MCF 10A (cell line): ENCODE measurements around the gene MIB2. TPM values are rescaled to one million over a fixed set of nuclear protein-coding genes. Genes with fewer than 3 reads are reported as not detected.
A peak's percentile ranks its signal among the peaks of the same experiment; 100 is the strongest.

Experiments used
- BruUV-seq: library from RNA; stranded (reverse); fragments of 400-500 nt; replicated peaks from 2 replicates; lab custom pipeline; 2021; lab: Mats Ljungman, UMichigan
- CTCF ChIA-PET: fragments of 300-600 bp; sonication (Branson Sonifier 250); formaldehyde crosslinking; extraction: SDS; loops from one replicate; lab custom pipeline; 2021; ENCODE audit warnings: antibody characterized with exemption, inconsistent platforms; lab: Yijun Ruan, JAX
- POLR2A ChIA-PET: fragments of 300-600, 350-650 bp; sonication (Branson Sonifier 250); formaldehyde crosslinking; extraction: SDS; loops from one replicate; lab custom pipeline; 2020; ENCODE audit warnings: antibody characterized with exemption, inconsistent platforms; lab: Yijun Ruan, JAX
- DNase-seq: peaks from one replicate; pipeline ENCODE4 v3.0.0-alpha.2; 2018; ENCODE audit not compliant: unreplicated experiment
- H3K27ac Mint-ChIP-seq: one replicate; pipeline ENCODE4 v1.8.0; 2022; ENCODE audit warnings: mild to moderate bottlenecking, low read depth, mixed read lengths; ENCODE audit not compliant: unreplicated experiment
- H3K27me3 Mint-ChIP-seq: one replicate; pipeline ENCODE4 v1.8.0; 2022; ENCODE audit warnings: mixed read lengths; ENCODE audit not compliant: insufficient read depth, unreplicated experiment
- H3K36me3 Mint-ChIP-seq: one replicate; pipeline ENCODE4 v1.8.0; 2022; ENCODE audit warnings: mild to moderate bottlenecking, moderate library complexity, mixed read lengths; ENCODE audit not compliant: insufficient read depth, unreplicated experiment
- H3K4me1 Mint-ChIP-seq: one replicate; pipeline ENCODE4 v1.8.0; 2022; ENCODE audit warnings: mixed read lengths; ENCODE audit not compliant: insufficient read depth, unreplicated experiment
- H3K4me3 Mint-ChIP-seq: one replicate; pipeline ENCODE4 v1.8.0; 2022; ENCODE audit warnings: mild to moderate bottlenecking, moderate library complexity, mixed read lengths; ENCODE audit not compliant: unreplicated experiment
- H3K9me3 Mint-ChIP-seq: one replicate; pipeline ENCODE4 v1.8.0; 2022; ENCODE audit warnings: mixed read lengths; ENCODE audit not compliant: unreplicated experiment
- intact Hi-C: fragments of 100-400 bp; cut with micrococcal nuclease; formaldehyde crosslinking; loops from 2 replicates; pipeline ENCODE4 v1.14.1; 2022
- total RNA-seq: library from RNA; stranded (reverse); gene quantifications from 2 replicates; pipeline ENCODE4 v1.2.3, GENCODE V29; 2022
- TF ChIP-seq, protein P1 (sequence below): fragments of 200-600 bp; IDR thresholded peaks from one replicate; pipeline ENCODE4 v1.8.0; 2022; ENCODE audit warnings: antibody characterized with exemption, mild to moderate bottlenecking; ENCODE audit not compliant: unreplicated experiment

The MIB2 gene
- total RNA-seq, 1 experiment from 2014 or later, result 46.4 TPM

DNA sequence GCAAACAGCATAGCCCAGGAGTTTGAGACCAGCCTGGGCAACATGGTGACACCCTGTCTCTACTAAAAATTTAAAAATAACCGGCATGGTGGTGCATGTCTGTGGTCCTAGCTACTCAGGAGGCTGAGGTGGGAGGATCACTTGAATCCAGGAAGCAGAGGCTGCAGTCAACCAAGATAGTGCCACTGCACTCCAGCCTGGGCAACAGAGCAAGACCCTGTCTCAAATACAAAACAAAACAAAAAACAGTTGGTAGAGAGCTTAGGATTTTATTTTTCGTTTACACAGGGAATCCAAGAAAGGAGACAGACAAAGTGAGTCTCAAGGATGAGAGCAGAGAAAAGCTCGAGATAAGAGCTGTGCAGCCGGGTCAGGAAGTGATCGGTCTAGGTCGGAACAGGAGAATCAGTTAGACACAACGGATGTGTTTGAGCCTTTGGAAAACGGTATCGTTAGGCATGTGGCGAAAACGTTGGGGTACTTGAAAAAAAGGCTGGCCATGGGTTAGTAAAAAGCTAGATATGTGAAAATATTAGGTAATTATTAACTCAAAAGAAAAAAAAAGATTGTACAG, 1.7 kb upstream of the MIB2 start:
- ChIA-PET CTCF (interaction anchor here (0.7 to 1.4 kb wide), 2 partner anchors 36 to 65 kb away, joined by 3 to 5 read pairs; no protein-coding TSS in a partner anchor), POLR2A (interaction anchor here (0.9 to 3.1 kb wide), 6 partner anchors 11 to 111 kb away, joined by 3 to 29 read pairs (median 6); partner anchors contain the start of gene CDK11A)
- TF ChIP-seq, protein P1, sequence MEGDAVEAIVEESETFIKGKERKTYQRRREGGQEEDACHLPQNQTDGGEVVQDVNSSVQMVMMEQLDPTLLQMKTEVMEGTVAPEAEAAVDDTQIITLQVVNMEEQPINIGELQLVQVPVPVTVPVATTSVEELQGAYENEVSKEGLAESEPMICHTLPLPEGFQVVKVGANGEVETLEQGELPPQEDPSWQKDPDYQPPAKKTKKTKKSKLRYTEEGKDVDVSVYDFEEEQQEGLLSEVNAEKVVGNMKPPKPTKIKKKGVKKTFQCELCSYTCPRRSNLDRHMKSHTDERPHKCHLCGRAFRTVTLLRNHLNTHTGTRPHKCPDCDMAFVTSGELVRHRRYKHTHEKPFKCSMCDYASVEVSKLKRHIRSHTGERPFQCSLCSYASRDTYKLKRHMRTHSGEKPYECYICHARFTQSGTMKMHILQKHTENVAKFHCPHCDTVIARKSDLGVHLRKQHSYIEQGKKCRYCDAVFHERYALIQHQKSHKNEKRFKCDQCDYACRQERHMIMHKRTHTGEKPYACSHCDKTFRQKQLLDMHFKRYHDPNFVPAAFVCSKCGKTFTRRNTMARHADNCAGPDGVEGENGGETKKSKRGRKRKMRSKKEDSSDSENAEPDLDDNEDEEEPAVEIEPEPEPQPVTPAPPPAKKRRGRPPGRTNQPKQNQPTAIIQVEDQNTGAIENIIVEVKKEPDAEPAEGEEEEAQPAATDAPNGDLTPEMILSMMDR, result no peak

DNA sequence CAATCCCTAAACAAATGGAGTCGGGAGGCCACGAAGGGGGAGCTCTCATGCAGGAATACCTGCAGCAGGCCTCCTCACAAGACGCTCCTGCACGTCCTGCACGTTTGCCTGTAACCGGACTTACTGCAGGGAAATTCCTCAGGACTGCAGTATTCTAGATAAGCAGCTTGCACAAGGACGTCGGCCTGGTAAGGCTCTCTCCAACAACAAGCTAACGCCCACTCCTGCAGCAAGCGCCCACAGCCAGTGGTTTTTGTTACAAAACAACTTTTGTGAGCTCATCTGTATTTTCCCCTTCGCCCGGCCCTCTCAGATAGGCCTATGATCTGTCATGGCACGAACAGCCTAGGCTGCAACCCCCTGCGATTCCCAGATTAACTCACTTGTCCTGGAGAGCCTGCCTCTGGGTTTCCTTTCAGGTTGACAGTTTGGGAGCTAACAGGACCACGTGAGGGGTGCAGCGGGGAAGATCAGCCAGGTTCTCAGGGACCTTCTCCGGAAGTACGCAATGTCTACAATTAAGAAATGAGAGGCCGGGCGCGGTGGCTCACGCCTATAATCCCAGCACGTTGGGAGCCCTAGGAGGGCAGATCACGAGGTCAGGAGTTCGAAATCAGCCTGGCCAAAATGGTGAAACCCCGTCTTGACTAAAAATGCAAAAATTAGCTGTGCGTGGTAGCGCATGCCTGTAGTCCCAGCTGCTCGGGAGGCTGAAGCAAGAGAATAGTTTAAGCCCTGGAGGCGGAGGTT, 921 bp upstream of the MIB2 start:
- Mint-ChIP-seq H3K27ac (peak overlapping the region; percentile 95), H3K4me1 (peaks cover 15% of the 10 kb centered on the region), H3K9me3 (no peaks in the 10 kb centered on the region), H3K27me3 (no peaks in the 10 kb centered on the region), H3K36me3 (no peaks in the 10 kb centered on the region), H3K4me3 (peak overlapping the region; percentile 94)
- TF ChIP-seq, protein P1, result no peak
- BruUV-seq, result TSS peak; percentile 53
- CTCF ChIA-PET, result interaction anchor here (1.4 kb wide), 1 partner anchor 37 kb away, joined by 3 read pairs; no protein-coding TSS in a partner anchor
- peak; percentile 51 for DNase-seq
- POLR2A ChIA-PET, result interaction anchor here (0.7 to 3.1 kb wide), 14 partner anchors 12 to 835 kb away, joined by 3 to 29 read pairs (median 5); partner anchors contain the start of genes AURKAIP1 and CDK11A
- intact Hi-C loops, result loop anchor here (2.0 kb wide), 1 partner anchor 40 kb away; the partner anchor contains the start of gene SSU72

More for the DNA sequence above, 1.7 kb upstream of the MIB2 start:
- peaks cover 15% of the 10 kb centered on the region for H3K4me1 Mint-ChIP-seq
- BruUV-seq, result no TSS peak
- intact Hi-C loops, result loop anchor here (2.0 kb wide), 1 partner anchor 39 kb away; the partner anchor contains the start of gene SSU72
- H3K4me3 Mint-ChIP-seq, result peak overlapping the region; percentile 94
- H3K27ac Mint-ChIP-seq, result no peak overlapping the region
- no peaks in the 10 kb centered on the region for H3K36me3 Mint-ChIP-seq
- no peaks in the 10 kb centered on the region for H3K9me3 Mint-ChIP-seq
- H3K27me3 Mint-ChIP-seq, result no peaks in the 10 kb centered on the region
- no peak for DNase-seq

DNA sequence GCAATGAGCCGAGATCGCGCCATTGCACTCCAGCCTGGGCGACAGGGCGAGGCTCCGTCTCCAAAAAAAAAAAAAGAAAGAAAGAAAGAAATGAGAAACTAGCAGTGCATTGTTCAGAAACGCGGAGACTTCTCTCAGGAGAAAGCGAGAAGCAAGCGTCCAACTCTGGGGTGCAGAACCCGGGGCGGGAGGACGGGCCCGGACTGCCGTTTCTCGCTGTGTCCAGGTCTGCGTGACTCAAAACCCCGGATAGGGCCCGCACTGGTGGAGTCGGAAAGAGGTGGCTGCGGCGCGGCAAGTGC, 395 bp upstream of the MIB2 start:
- CTCF ChIA-PET, result interaction anchor here (1.4 kb wide), 1 partner anchor 37 kb away, joined by 3 read pairs; no protein-coding TSS in a partner anchor
- POLR2A ChIA-PET, result interaction anchor here (1.1 to 3.1 kb wide), 10 partner anchors 13 to 294 kb away, joined by 3 to 29 read pairs (median 6); partner anchors contain the start of genes AURKAIP1 and CDK11A
- Mint-ChIP-seq H3K4me3 (peak overlapping the region; percentile 94), H3K4me1 (peaks cover 15% of the 10 kb centered on the region), H3K36me3 (no peaks in the 10 kb centered on the region), H3K27me3 (no peaks in the 10 kb centered on the region), H3K9me3 (no peaks in the 10 kb centered on the region), H3K27ac (peak overlapping the region; percentile 95)
- BruUV-seq, result no TSS peak
- DNase-seq, result no peak
- TF ChIP-seq, protein P1, result no peak
- intact Hi-C loops, result loop anchor here (2.0 kb wide), 1 partner anchor 40 kb away; the partner anchor contains the start of gene SSU72
